ENCODE data around the gene SOX30. TPM values are rescaled to one million over a fixed set of nuclear protein-coding genes. Genes with fewer than 3 reads are reported as not detected.
A peak's percentile ranks its signal among the peaks of the same experiment; 100 is the strongest.

Gene SOX30
- total and polyA plus RNA-seq, 4 donors, result under 0.01 to 0.21 TPM; not detected in 2

DNA sequence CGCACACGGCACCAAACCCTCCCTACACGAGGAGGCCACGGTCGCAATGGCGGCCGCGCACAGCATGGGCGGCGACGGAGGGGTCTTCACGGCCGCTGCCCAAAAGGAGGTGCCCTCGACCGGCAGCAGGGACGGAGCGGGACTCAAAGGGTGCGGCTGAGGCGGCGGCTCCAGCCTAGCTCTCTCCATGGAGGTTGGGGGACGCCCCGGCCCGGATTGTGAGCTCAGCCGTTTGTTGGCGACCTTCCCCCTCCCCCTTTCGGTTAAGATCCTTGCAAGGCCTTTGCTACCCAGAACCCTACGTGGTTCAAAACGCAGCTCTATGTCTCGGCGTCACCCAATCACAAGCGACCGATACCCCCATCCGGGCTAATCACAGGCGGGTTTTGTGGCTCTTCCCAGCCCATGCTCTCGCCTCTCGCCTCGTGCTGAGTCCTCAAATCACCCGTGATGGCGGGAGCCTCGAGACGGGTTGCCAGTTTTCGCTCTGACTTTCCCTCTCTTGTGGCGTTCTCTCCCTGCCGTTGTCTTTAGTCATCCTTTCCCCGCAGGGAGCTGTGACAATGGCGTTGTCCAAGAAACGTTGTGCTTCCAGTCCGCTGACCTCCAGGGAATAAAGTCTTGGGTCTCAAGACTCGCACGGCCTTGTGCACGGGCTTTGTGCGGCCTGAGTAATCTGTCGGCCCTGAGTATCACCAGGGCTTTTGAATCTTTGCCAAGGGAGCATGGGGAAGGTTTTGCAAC, 38.6 kb upstream of the SOX30 start:
- no peak for DNase-seq (ENCODE audit: low spot score)
- no peaks in the 10 kb centered on the region for H3K27me3 ChIP-seq (ENCODE audit: control insufficient read depth in 4 of 4, insufficient read depth in 4 of 4, low read length in 3 of 4)

DNA sequence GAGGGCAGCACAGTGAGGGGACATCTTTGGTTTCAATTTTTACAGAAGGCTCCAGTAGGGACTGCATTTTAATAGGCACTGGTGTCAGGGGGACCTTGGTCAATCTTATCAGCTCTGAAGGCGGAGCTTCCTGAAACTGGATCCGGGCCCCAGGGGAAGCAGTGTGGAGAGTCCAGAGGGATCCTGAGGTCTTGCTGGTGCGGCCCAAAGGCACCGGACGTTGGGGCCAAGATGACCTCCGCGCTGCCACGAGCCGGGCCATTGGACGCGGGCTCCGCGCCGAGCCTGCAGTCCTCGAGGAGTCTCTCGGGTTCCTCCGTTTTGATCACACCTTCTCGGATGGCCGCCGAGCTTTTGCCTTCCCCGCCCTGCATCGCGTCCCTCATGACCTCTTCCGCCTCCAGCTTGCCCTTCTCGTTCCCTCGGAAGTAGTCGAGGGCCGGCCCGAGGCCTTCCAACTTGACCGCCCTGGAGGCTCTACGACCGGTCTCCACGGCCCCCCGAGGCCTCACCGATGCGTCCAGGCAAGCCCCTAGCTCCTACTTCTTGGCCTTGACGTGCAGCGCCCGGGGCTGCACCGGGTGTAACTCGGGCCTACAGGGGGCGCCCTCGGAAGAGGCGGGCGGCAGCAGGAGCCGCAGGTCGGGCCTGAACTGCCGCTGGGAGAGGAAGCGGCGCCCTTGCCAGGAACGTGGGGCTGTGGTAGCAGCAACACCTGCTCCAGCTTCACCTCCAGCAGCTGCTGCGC, 37.9 kb upstream of the SOX30 start:
- Histone ChIP-seq H3K27ac (ENCODE audit: low read depth in 1 of 2, low read length in 2 of 2) (no peak overlapping the region), H3K27me3 (ENCODE audit: control insufficient read depth in 4 of 4, insufficient read depth in 4 of 4, low read length in 3 of 4) (no peaks in the 10 kb centered on the region), H3K4me1 (ENCODE audit: control insufficient read depth in 4 of 4, insufficient read depth in 4 of 4, low read length in 3 of 4) (no peaks in the 10 kb centered on the region), H3K9ac (ENCODE audit: low read depth in 1 of 2, low read length in 2 of 2) (no peak overlapping the region), H3K4me3 (ENCODE audit: low read depth in 1 of 3, low read length in 3 of 3) (no peak overlapping the region), H3K36me3 (ENCODE audit: control insufficient read depth in 4 of 4, insufficient read depth in 3 of 4, low read depth in 1 of 4, low read length in 3 of 4) (no peaks in the 10 kb centered on the region), H3K9me3 (ENCODE audit: control insufficient read depth in 4 of 4, low read length in 3 of 4) (peaks cover 0 to 4% (median 1%) of the 10 kb centered on the region in 4 donors)
- DNase-seq (ENCODE audit: low spot score), result peak; percentile 46
- 64% methylated on average over 52 of the region's 52 CpGs for WGBS
- TF ChIP-seq JUND (IDR thresholded peaks at IDR 0.05) (no peak), RXRA (IDR thresholded peaks at IDR 0.05) (no peak), RAD21 (IDR thresholded peaks at IDR 0.05) (no peak), YY1 (IDR thresholded peaks at IDR 0.05) (no peak), EGR1 (IDR thresholded peaks at IDR 0.05; ENCODE audit: low read depth in 2 of 2) (no peak), HNF4A (conservative IDR thresholded peaks at IDR 0.05) (no peak), HNF4G (IDR thresholded peaks at IDR 0.05) (no peak), FOXA2 (IDR thresholded peaks at IDR 0.05) (no peak), SP1 (IDR thresholded peaks at IDR 0.05) (no peak), NR2F2 (IDR thresholded peaks at IDR 0.05) (no peak)
- TF ChIP-seq, protein P1, sequence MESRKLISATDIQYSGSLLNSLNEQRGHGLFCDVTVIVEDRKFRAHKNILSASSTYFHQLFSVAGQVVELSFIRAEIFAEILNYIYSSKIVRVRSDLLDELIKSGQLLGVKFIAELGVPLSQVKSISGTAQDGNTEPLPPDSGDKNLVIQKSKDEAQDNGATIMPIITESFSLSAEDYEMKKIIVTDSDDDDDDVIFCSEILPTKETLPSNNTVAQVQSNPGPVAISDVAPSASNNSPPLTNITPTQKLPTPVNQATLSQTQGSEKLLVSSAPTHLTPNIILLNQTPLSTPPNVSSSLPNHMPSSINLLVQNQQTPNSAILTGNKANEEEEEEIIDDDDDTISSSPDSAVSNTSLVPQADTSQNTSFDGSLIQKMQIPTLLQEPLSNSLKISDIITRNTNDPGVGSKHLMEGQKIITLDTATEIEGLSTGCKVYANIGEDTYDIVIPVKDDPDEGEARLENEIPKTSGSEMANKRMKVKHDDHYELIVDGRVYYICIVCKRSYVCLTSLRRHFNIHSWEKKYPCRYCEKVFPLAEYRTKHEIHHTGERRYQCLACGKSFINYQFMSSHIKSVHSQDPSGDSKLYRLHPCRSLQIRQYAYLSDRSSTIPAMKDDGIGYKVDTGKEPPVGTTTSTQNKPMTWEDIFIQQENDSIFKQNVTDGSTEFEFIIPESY (IDR thresholded peaks at IDR 0.05), result no peak
- TF ChIP-seq, protein P2, sequence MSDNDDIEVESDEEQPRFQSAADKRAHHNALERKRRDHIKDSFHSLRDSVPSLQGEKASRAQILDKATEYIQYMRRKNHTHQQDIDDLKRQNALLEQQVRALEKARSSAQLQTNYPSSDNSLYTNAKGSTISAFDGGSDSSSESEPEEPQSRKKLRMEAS (IDR thresholded peaks at IDR 0.05), result no peak
- TF ChIP-seq, protein P3, sequence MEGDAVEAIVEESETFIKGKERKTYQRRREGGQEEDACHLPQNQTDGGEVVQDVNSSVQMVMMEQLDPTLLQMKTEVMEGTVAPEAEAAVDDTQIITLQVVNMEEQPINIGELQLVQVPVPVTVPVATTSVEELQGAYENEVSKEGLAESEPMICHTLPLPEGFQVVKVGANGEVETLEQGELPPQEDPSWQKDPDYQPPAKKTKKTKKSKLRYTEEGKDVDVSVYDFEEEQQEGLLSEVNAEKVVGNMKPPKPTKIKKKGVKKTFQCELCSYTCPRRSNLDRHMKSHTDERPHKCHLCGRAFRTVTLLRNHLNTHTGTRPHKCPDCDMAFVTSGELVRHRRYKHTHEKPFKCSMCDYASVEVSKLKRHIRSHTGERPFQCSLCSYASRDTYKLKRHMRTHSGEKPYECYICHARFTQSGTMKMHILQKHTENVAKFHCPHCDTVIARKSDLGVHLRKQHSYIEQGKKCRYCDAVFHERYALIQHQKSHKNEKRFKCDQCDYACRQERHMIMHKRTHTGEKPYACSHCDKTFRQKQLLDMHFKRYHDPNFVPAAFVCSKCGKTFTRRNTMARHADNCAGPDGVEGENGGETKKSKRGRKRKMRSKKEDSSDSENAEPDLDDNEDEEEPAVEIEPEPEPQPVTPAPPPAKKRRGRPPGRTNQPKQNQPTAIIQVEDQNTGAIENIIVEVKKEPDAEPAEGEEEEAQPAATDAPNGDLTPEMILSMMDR (IDR thresholded peaks at IDR 0.05; ENCODE audit: low read depth, low read length, missing input control), result no peak

More for the DNA sequence above, 38.6 kb upstream of the SOX30 start:
- no peak overlapping the region for H3K4me3 ChIP-seq (ENCODE audit: low read depth in 1 of 3, low read length in 3 of 3)
- H3K4me1 ChIP-seq (ENCODE audit: control insufficient read depth in 4 of 4, insufficient read depth in 4 of 4, low read length in 3 of 4), result no peaks in the 10 kb centered on the region
- no peaks in the 10 kb centered on the region for H3K36me3 ChIP-seq (ENCODE audit: control insufficient read depth in 4 of 4, insufficient read depth in 3 of 4, low read depth in 1 of 4, low read length in 3 of 4)
- H3K9me3 ChIP-seq (ENCODE audit: control insufficient read depth in 4 of 4, low read length in 3 of 4), result peaks cover 0 to 4% (median 1%) of the 10 kb centered on the region in 4 donors
- H3K9ac ChIP-seq (ENCODE audit: low read depth in 1 of 2, low read length in 2 of 2), result no peak overlapping the region
- H3K27ac ChIP-seq (ENCODE audit: low read depth in 1 of 2, low read length in 2 of 2), result no peak overlapping the region
- WGBS, result 72% methylated on average over 53 of the region's 53 CpGs
- TF ChIP-seq, protein P3 (IDR thresholded peaks at IDR 0.05; ENCODE audit: low read depth, low read length, missing input control), result no peak
- TF ChIP-seq, protein P4, sequence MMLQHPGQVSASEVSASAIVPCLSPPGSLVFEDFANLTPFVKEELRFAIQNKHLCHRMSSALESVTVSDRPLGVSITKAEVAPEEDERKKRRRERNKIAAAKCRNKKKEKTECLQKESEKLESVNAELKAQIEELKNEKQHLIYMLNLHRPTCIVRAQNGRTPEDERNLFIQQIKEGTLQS (IDR thresholded peaks at IDR 0.05), result no peak
- TF ChIP-seq, protein P5, sequence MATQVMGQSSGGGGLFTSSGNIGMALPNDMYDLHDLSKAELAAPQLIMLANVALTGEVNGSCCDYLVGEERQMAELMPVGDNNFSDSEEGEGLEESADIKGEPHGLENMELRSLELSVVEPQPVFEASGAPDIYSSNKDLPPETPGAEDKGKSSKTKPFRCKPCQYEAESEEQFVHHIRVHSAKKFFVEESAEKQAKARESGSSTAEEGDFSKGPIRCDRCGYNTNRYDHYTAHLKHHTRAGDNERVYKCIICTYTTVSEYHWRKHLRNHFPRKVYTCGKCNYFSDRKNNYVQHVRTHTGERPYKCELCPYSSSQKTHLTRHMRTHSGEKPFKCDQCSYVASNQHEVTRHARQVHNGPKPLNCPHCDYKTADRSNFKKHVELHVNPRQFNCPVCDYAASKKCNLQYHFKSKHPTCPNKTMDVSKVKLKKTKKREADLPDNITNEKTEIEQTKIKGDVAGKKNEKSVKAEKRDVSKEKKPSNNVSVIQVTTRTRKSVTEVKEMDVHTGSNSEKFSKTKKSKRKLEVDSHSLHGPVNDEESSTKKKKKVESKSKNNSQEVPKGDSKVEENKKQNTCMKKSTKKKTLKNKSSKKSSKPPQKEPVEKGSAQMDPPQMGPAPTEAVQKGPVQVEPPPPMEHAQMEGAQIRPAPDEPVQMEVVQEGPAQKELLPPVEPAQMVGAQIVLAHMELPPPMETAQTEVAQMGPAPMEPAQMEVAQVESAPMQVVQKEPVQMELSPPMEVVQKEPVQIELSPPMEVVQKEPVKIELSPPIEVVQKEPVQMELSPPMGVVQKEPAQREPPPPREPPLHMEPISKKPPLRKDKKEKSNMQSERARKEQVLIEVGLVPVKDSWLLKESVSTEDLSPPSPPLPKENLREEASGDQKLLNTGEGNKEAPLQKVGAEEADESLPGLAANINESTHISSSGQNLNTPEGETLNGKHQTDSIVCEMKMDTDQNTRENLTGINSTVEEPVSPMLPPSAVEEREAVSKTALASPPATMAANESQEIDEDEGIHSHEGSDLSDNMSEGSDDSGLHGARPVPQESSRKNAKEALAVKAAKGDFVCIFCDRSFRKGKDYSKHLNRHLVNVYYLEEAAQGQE (IDR thresholded peaks at IDR 0.05), result no peak
- TF ChIP-seq HNF4G (IDR thresholded peaks at IDR 0.05) (no peak), GABPA (IDR thresholded peaks at IDR 0.05 in 1 of 2, conservative IDR thresholded peaks at IDR 0.05 in 1 of 2) (no peak)
- TF ChIP-seq, protein P2 (IDR thresholded peaks at IDR 0.05), result no peak

Measured in liver (tissue), 9 donors.